GM10847 (cell line): ENCODE results near the gene PLD6.

Source experiments
- POLR2A ChIP-seq: IDR thresholded peaks from 2 replicates; pipeline ENCODE4 v1.6.1; 2011; ENCODE audit not compliant: insufficient read length; ENCODE audit errors: extremely low read depth

PLD6 gene

GRCh38 chr17:17175340-17175739 is 30.8 kb downstream of the PLD6 start:
- TF ChIP-seq POLR2A, result no peak

DNA sequence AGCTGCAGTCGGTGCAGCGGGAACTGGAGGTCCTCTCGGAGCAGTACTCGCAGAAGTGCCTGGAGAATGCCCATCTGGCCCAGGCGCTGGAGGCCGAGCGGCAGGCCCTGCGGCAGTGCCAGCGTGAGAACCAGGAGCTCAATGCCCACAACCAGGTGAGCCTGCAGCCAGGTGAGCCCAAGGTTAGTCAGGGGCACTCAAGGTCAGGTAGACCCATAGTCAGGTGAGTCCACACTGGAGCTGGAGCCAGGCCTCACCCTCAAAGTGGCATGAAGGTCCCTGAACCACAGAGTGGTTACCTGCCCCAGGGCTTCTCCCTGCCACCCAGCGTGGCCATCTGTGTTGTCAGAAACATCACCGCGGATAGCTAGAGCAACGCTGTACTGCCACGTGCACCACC is 32.2 kb downstream of the PLD6 start:
- no peak for TF ChIP-seq POLR2A

DNA sequence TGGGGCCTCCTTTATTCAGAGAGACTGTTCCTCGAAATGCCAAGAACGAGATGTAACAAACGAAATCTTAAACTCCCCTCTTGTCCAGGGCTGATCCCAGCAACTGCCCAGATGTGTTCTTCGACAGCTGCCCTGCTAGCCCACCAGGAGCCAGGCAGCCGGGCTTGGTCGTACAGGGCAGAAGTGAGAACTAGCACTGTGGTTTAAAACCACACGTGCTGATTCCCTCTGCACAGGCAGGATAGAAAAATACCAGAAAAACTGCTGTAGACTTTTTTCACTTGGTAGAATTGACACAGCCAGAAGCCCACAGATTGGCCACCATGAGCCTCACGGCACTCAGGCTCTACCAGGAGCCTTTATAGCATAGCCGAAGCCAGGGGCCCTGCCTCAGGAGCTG is 33.1 kb downstream of the PLD6 start:
- no peak for TF ChIP-seq POLR2A

GRCh38 chr17:17172001-17172939 is 33.9 kb downstream of the PLD6 start:
- TF ChIP-seq POLR2A, result no peak

- TF ChIP-seq POLR2A, result no peak
Observed at GRCh38 chr17:17171186-17171585, 34.9 kb downstream of the PLD6 start.

- TF ChIP-seq POLR2A, result no peak
Observed at GRCh38 chr17:17170346-17170985, 35.7 kb downstream of the PLD6 start.

- no peak for TF ChIP-seq POLR2A
Observed at GRCh38 chr17:17169396-17169795, 36.7 kb downstream of the PLD6 start.

GRCh38 chr17:17168401-17168800 is 37.7 kb downstream of the PLD6 start:
- no peak for TF ChIP-seq POLR2A

DNA sequence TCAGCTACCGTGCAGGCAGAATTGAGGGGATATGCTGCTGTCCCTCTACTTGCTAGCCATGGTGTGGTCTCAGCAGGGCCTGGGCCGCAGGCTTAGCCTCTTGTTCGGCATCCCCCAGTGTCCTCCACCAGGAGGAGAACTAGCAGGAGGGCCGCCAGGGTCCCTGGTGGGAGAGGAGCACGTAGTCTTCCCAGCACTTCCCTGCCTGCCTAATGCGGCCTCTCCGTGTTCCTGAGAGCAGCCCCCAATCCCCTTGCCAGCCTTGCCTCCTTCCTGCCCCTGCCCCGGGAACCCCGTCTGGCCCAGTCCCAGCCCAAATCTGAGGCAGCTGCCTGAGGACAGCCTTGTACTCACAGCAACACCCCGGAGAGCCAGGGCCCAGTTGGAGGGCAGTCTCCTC is 38.1 kb downstream of the PLD6 start:
- TF ChIP-seq POLR2A, result no peak

DNA sequence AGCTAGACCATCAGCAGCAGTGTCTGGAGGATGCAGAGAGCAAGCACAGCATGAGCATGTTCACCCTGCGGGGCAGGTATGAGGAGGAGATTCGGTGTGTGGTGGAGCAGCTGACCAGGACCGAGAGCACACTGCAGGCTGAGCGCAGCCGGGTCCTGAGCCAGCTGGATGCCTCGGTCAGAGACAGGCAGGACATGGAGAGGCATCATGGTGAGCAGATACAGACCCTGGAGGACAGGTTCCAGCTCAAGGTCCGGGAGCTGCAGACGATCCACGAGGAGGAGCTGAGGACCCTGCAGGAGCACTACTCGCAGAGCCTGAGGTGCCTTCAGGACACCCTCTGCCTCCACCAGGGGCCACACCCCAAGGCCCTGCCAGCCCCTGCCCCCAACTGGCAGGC is 38.8 kb downstream of the PLD6 start:
- TF ChIP-seq POLR2A, result no peak

- no peak for TF ChIP-seq POLR2A
Observed at GRCh38 chr17:17166446-17166845, 39.7 kb downstream of the PLD6 start.

DNA sequence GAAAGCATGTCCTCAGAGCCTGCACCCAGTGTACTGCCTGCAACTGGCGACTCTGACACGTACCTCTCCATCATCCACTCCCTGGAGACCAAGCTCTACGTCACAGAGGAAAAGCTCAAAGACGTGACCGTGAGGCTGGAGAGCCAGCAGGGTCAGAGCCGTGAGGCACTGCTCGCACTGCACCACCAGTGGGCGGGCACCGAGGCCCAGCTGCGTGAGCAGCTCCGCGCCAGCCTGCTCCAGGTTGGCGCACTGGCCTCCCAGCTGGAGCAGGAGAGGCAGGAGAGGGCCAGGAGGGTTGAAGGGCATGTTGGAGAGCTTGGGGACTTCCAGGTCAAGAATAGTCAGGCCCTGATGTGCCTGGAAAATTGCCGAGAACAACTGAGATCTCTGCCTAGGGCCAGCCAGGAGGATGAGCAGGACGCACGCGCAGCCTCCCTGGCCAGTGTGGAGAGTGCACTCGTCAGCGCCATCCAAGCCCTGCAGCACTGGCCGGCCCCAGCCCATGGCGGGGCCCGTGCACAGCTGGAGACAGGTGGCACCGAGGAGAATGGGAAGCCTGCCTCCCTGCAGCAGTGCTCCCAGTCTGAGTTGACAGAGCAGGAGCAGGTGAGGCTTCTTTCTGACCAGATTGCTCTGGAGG is 40.3 kb downstream of the PLD6 start:
- TF ChIP-seq POLR2A, result no peak

- no peak for TF ChIP-seq POLR2A
Observed at GRCh38 chr17:17164676-17165075, 41.5 kb downstream of the PLD6 start.

DNA sequence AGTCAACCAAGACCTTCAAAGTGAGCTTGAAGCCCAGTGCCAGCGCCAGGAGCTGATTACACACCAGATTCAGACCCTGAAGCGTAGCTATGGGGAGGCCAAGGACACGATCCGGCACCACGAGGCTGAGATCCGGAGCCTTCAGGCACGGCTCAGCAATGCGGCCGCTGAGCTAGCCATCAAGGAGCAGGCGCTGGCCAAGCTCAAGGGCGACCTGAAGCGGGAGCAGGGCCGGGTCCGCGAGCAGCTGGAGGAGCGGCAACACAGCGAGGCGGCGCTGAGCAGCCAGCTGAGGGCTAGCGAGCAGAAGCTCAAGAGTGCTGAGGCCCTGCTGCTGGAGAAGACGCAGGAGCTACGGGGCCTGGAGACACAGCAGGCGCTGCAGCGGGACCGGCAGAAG is 42.0 kb downstream of the PLD6 start:
- no peak for TF ChIP-seq POLR2A

GRCh38 chr17:17161759-17162158 is 44.4 kb downstream of the PLD6 start:
- TF ChIP-seq POLR2A, result no peak

DNA sequence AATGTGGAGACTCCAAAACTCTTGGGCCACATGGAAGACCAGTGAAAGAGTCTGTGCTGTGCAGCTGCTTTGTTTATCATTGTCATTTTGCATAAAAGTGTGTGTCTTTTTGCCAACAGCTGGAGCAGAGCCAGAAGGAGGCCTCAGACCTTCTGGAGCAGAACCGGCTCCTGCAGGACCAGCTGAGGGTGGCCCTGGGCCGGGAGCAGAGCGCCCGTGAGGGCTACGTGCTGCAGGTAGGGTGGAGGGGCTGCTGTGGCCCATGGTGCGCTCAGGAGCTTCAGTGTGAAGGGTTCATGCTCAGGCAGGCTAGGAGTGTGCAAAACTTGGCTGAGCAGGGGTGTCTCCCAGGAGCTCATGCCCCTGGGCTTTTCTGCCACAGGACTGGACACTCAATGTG is 45.0 kb downstream of the PLD6 start:
- TF ChIP-seq POLR2A, result no peak
